CD4-positive, alpha-beta T cell treated with Interleukin-12 subunit alpha and Interleukin-12 subunit beta, for 1 hour (primary cell): ENCODE data around the gene GUCY2D.

Experiments
- DNase-seq: peaks from one replicate; pipeline ENCODE4 v3.0.0-alpha.2; 2020

Gene GUCY2D

GRCh38 chr17:7992924-7993323 lies 9.5 kb upstream of the GUCY2D start:
- DNase-seq, result peak; percentile 22

- DNase-seq, result no peak
Measured at GRCh38 chr17:7993972-7994589, 8.3 kb upstream of the GUCY2D start.

DNA sequence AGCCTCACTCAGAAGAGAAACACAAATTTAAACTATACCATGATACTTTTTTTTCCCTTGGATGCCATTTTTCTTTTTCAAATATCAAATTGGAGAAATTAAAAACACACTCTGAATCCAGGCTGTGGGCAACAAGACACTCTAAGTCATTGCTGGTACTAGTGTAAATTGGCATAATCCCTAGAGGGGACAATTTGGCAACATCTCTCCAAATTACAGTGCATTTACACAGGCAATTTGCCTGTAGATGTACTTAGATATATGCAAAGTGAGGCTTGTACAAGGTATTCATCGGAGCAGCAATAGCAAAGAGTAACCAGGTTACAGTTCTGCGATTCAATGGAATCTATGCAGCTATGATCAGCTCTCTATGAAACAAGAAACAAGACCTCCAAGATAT lies 6.7 kb upstream of the GUCY2D start:
- DNase-seq, result no peak

DNA sequence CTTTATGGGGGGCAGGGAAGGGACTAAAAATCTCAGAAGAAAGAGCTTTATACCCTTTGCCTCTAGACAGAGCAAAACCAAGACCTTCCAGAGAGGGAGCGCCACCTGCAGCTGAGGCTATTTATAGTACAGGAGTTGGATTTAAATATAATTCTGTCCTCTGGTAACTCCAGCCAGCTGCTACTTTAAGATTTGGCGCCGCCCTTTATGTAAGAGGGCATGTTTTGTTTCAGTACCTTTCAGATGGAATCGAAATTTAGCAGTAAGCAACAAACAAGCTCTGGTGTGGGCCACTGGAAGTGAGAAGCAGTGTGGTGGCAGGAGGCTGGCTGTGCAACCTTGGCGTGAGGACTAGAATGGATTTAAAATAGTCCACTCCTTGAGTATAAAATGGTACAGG lies 5.2 kb upstream of the GUCY2D start:
- peak; percentile 38 for DNase-seq

GRCh38 chr17:8002721-8003593 lies 542 bp downstream of the GUCY2D start:
- DNase-seq, result no peak

GRCh38 chr17:8003594-8004181 lies 1.3 kb downstream of the GUCY2D start:
- DNase-seq, result no peak

- DNase-seq, result no peak
Measured at GRCh38 chr17:8004899-8005298, 2.5 kb downstream of the GUCY2D start.

- no peak for DNase-seq
Measured at GRCh38 chr17:8005357-8005756, 2.9 kb downstream of the GUCY2D start.

- DNase-seq, result no peak
Measured at GRCh38 chr17:8005967-8006730, 3.7 kb downstream of the GUCY2D start.

DNA sequence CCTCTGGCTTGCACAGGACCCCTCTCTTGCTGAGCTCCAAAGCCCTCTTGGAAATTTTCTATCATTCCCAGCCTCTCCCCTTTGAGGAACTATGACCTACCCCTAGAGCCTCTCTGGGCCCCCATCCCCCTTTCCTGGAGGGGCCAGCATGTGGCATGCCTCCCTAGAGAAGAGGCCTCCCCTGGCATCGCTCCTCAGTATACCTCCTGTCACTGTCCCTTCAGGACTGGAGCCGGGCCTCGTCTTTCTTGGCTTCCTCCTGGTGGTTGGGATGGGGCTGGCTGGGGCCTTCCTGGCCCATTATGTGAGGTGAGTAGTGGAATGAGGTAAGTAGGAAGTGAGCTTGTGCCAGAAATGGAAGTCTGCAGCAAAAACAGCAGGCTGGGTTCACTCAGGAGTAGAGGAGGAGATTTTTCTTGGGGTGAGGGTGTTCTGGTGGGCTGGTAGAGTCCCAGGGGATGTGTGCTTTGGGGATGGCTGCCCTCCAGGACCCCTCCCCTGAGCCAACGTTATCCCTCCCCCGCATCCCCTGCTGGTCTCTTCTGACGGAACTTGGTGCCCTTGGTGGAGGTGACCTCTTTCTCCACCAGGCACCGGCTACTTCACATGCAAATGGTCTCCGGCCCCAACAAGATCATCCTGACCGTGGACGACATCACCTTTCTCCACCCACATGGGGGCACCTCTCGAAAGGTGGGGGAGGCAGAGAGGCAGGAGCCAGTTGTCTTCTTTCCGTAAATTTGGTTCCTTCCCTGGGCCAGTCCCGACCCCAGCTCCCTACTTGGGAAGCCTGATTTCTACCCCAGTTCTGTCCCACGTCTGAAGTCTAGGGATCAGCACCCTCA lies 4.6 kb downstream of the GUCY2D start:
- DNase-seq, result no peak

GRCh38 chr17:8007836-8008235 lies 5.4 kb downstream of the GUCY2D start:
- no peak for DNase-seq

DNA sequence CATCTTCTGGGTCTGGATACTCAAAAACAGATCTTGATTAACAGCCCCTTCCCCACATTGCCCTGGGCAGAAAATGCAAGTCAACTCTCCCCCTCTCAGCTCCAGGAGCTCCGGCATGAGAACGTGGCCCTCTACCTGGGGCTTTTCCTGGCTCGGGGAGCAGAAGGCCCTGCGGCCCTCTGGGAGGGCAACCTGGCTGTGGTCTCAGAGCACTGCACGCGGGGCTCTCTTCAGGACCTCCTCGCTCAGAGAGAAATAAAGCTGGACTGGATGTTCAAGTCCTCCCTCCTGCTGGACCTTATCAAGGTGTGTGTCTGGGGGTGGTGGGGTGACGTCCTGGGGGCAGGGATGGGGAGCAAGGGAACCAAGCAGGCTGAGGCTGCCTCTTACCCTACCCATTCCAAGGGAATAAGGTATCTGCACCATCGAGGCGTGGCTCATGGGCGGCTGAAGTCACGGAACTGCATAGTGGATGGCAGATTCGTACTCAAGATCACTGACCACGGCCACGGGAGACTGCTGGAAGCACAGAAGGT lies 9.7 kb downstream of the GUCY2D start:
- DNase-seq, result no peak

DNA sequence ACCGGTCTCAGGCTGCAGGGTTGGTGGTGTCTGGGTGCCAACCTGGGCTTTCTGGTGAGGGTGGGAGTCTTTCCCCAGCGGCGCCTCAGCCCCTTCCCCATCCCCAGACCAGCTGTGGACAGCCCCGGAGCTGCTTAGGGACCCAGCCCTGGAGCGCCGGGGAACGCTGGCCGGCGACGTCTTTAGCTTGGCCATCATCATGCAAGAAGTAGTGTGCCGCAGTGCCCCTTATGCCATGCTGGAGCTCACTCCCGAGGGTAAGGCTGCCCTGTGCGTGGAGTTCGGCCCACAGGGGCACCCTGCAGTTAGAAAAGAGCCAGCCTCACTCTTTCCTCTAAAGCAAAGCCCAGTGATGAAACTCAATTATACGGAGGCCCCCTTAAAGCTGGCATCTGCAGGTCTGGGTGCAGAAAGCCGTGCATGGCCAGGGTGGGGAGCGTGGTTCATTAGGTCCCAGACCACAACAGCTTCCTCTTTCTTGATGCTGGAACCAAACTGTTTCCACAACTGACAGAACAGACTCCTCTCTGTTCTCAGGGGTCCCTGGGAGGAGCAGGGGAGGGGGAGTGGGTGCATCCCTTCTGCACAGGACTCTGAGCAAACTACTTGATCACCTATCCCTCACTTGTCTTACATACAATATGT lies 10.7 kb downstream of the GUCY2D start:
- DNase-seq, result no peak

DNA sequence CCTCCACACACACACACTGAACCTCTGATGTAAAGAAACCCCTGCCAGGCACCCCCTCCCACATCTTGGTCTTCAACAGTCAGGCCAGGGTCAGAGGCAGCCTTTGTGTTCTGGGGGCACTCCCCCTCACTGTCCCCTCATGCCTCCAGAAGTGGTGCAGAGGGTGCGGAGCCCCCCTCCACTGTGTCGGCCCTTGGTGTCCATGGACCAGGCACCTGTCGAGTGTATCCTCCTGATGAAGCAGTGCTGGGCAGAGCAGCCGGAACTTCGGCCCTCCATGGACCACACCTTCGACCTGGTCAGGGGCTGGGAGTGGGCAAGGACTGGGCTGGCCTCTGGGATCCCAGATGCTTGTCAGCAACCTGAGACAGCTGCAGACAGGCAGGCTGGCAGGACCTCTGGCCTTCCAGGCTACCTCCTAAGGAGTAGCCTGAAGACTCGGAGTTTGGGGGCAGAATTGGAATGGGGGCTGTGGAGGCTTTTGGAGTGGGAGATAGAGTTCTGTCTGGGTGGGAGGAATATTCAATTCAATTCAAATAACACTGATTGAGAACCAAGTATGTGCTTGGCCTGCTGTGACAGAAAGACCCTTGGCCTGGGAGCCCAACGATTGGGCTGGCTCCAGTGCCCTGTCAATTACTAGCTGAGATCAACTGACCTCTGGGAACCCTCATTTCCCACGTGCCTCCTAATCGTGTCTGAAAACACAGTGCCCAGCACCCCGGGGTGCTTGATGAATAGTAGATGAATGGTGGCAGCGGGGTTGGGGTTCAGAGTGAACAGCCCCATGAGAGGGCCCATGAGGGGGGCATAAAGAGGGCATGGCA lies 11.5 kb downstream of the GUCY2D start:
- no peak for DNase-seq

- DNase-seq, result no peak
Measured at GRCh38 chr17:8014558-8014850, 12.1 kb downstream of the GUCY2D start.

DNA sequence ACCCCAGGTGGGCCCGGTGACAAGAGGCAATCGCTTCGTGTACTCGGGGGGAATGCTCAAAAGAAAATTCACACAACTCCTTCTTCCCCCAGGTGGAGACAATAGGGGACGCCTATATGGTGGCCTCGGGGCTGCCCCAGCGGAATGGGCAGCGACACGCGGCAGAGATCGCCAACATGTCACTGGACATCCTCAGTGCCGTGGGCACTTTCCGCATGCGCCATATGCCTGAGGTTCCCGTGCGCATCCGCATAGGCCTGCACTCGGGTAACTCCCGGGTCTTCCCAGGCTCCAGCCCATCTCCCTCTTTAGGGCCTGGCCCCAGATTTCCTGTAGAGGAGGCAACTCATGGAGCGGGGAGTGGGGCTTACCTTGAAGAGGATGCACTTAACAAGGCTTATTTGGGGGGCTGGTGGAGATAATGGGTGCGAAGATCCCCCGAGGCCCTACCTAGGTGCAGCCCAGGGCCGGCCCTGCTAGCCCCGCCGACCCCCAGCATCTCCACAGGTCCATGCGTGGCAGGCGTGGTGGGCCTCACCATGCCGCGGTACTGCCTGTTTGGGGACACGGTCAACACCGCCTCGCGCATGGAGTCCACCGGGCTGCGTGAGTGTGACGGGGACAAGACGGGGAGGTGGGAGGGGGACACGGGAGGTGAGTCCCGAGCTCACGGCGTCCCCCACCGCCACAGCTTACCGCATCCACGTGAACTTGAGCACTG lies 13.0 kb downstream of the GUCY2D start:
- DNase-seq, result no peak

GRCh38 chr17:8015957-8016631 lies 13.7 kb downstream of the GUCY2D start:
- no peak for DNase-seq

- peak; percentile 61 for DNase-seq
Measured at GRCh38 chr17:8016632-8017424, 14.4 kb downstream of the GUCY2D start.

- DNase-seq, result no peak
Measured at GRCh38 chr17:8018436-8018835, 16.0 kb downstream of the GUCY2D start.
